Natural killer cell treated with Interleukin-12 subunit alpha and Interleukin-12 subunit beta and Interleukin-15 and Interleukin-18, amount 100 ng/mL, for 72 hours (primary cell): Measurements from ENCODE around the gene AGXT. TPM values are rescaled to one million over a fixed set of nuclear protein-coding genes. Genes with fewer than 3 reads are reported as not detected.

Source experiments
- total RNA-seq, 2 donors: library from RNA; stranded (reverse); gene quantifications; one replicate each; pipeline ENCODE4 v1.2.3, GENCODE V29; 2022

Gene AGXT
- total RNA-seq, 2 donors from 2014 or later = not detected

Other genes starting within 250 kb of the AGXT start
- 1 to 10 TPM; 5.9 to 7.6 TPM for gene GPR35, start 243.3 kb upstream of the AGXT start, total RNA-seq
- not detected for gene AQP12B, start 185.9 kb upstream of the AGXT start, total RNA-seq
- gene AQP12A, start 177.0 kb upstream of the AGXT start, total RNA-seq = not detected
- gene KIF1A, start 48.6 kb upstream of the AGXT start, total RNA-seq = under 1 TPM in 1 of 2 donors, not detected in 1; 0.45 TPM
- gene MAB21L4, start 27.3 kb downstream of the AGXT start, total RNA-seq = not detected
- gene CROCC2, start 37.5 kb downstream of the AGXT start, total RNA-seq = not detected
- under 1 TPM in 1 of 2 donors, not detected in 1; 0.14 TPM for gene SNED1, start 129.8 kb downstream of the AGXT start, total RNA-seq
- gene MTERF4, start 233.5 kb downstream of the AGXT start, total RNA-seq = 10 to 100 TPM; 38.1 to 40.5 TPM